SK-N-SH treated with all-trans-retinoic acid at 6 μM for 48 hours (cell line): ENCODE results near the gene OTOL1.

Experiments used
- ARNTL ChIP-seq: fragments of 450-650 bp; formaldehyde crosslinking; IDR thresholded peaks from 2 replicates; pipeline ENCODE4 v1.5.0; 2020; ENCODE audit warnings: low read depth, mild to moderate bottlenecking, moderate library complexity, borderline replicate concordance
- CREB5 ChIP-seq: fragments of 250-450 bp; sonication (Bioruptor Pico); IDR thresholded peaks from 2 replicates; pipeline ENCODE4 v1.5.1; 2020; ENCODE audit warnings: low read depth, mild to moderate bottlenecking, moderate library complexity
- PPARA ChIP-seq: fragments of 250-450 bp; sonication (Bioruptor Pico); IDR thresholded peaks from 2 replicates; pipeline ENCODE4 v1.5.0; 2020; ENCODE audit warnings: mild to moderate bottlenecking, borderline replicate concordance
- RARB ChIP-seq: fragments of 250-450 bp; sonication (Bioruptor Pico); IDR thresholded peaks from 2 replicates; pipeline ENCODE4 v1.8.0; 2021; ENCODE audit warnings: mild to moderate bottlenecking, moderate library complexity
- TCF4 ChIP-seq: fragments of 250-450 bp; sonication (Bioruptor Pico); IDR thresholded peaks from 2 replicates; pipeline ENCODE4 v1.8.0; 2021; ENCODE audit warnings: mild to moderate bottlenecking, moderate library complexity, borderline replicate concordance
- TOX ChIP-seq: fragments of 250-450 bp; sonication (Bioruptor Pico); IDR thresholded peaks from 2 replicates; pipeline ENCODE4 v1.8.0; 2021; ENCODE audit warnings: mild to moderate bottlenecking, moderate library complexity, borderline replicate concordance
- ZC3H10 ChIP-seq: fragments of 250-450 bp; sonication (Bioruptor Pico); IDR thresholded peaks from 2 replicates; pipeline ENCODE4 v1.5.1; 2021; ENCODE audit warnings: mild to moderate bottlenecking, moderate library complexity
- ZFP3 ChIP-seq: fragments of 250-450 bp; sonication (Bioruptor Pico); IDR thresholded peaks from 2 replicates; pipeline ENCODE4 v1.5.0; 2020; ENCODE audit warnings: mild to moderate bottlenecking, moderate library complexity
- ZFP30 ChIP-seq: fragments of 450-650 bp; formaldehyde crosslinking; IDR thresholded peaks from 2 replicates; pipeline ENCODE4 v1.5.0; 2022; ENCODE audit warnings: mild to moderate bottlenecking, moderate library complexity
- ZNF565 ChIP-seq: fragments of 450-650 bp; formaldehyde crosslinking; conservative IDR thresholded peaks from 2 replicates; pipeline ENCODE4 v1.5.0; 2020; ENCODE audit warnings: low read depth, mild to moderate bottlenecking, moderate library complexity
- ZNF70 ChIP-seq: fragments of 450-650 bp; formaldehyde crosslinking; IDR thresholded peaks from 2 replicates; pipeline ENCODE4 v1.5.0; 2020; ENCODE audit warnings: mild to moderate bottlenecking, moderate library complexity
- TF ChIP-seq, protein P1 (sequence below): fragments of 250-450 bp; sonication (Bioruptor Pico); IDR thresholded peaks from 2 replicates; pipeline ENCODE4 v1.8.0; 2020; ENCODE audit warnings: mild to moderate bottlenecking, moderate library complexity, borderline replicate concordance

DNA sequence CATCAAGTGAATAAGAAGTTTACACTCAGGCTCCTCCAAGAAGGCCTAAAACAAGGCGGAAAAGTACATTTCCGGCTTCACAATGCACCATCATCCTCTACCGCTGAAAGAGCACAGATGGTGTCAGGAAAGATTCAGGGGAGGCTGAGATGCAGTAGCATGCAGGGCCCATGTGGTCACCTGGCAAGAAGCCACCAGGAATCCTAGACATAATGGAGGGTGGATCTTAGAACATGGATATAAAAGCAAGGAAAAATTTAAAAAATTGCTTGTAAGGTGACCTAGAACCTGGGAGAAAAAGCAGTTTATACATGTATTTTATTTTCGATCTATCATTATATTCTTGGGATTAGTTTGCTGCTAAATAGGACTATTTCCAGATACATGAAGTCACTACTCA is 21.9 kb upstream of the OTOL1 start:
- no peak for TF ChIP-seq CREB5
- TF ChIP-seq ZNF70 = no peak
- TF ChIP-seq TOX (CRISPR knock-in tag) = no peak
- no peak for TF ChIP-seq ZFP30 (CRISPR knock-in tag)
- TF ChIP-seq ZFP3 = no peak
- TF ChIP-seq RARB (CRISPR knock-in tag) = no peak
- no peak for TF ChIP-seq ZC3H10 (CRISPR knock-in tag)
- TF ChIP-seq, protein P1, sequence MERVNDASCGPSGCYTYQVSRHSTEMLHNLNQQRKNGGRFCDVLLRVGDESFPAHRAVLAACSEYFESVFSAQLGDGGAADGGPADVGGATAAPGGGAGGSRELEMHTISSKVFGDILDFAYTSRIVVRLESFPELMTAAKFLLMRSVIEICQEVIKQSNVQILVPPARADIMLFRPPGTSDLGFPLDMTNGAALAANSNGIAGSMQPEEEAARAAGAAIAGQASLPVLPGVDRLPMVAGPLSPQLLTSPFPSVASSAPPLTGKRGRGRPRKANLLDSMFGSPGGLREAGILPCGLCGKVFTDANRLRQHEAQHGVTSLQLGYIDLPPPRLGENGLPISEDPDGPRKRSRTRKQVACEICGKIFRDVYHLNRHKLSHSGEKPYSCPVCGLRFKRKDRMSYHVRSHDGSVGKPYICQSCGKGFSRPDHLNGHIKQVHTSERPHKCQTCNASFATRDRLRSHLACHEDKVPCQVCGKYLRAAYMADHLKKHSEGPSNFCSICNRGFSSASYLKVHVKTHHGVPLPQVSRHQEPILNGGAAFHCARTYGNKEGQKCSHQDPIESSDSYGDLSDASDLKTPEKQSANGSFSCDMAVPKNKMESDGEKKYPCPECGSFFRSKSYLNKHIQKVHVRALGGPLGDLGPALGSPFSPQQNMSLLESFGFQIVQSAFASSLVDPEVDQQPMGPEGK (CRISPR knock-in tag) = no peak
- no peak for TF ChIP-seq TCF4 (CRISPR knock-in tag)
- TF ChIP-seq ZNF565 (CRISPR knock-in tag) = no peak
- no peak for TF ChIP-seq ARNTL (CRISPR knock-in tag)
- TF ChIP-seq PPARA (CRISPR knock-in tag) = no peak
